Epidermal melanocyte (primary cell): ENCODE data around the gene EVA1B.

Source experiments
- DNase-seq: peaks from one replicate; pipeline ENCODE4 v3.0.0; 2011; ENCODE audit warnings: low spot score; ENCODE audit not compliant: insufficient read length

EVA1B gene

DNA sequence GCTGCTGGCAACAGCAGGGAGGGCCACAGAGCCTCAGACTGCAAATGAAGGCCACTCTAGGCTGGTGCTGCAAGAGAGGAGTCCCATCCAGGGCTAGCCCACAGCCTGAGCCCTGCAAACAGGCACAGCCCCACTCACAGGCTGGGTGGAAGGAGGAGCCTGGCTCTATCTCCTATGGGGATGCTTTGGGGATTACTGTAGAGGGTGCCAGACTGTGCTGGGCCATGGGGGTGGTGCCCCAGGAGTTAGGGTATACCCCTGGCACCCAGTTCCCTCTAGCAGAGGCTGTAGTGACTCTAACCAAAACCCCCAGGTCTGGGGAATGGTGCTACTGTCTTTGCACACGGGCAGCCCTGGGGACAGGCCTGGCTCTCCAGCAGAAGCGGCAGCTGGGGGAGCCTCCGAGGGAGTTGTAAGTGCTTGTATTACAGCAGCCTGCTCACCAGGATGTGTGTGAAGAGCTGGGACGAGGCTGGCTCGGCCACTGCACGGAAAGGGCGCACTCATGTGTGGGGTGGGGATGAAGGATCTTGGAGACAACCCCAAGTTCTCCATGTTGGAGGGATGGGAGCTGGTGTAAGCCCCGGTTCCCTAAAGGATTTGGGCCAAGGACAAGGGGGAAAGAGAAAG lies 23.4 kb upstream of the EVA1B start:
- no peak for DNase-seq

DNA sequence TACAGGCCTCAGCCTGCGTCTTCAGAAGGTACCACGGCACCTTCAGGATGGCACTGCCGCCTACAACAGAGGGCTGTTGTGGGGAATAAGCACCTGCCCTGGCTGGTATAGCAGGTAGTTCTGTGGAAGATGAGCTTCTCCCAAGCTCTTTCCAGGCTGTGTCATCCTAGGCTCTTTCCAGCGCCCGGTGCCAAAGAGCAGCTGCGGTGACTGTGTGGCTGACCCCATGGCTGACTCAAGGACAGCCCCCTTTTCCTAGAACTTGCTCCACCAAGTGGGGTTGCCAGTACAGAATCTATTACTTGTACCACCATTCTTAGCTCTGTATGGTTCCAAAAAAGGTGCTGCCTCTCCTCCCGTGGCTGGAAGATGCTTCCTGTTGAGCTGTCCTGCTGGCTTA lies 21.9 kb upstream of the EVA1B start:
- DNase-seq = no peak

GRCh38 chr1:36344395-36344680 lies 20.9 kb upstream of the EVA1B start:
- no peak for DNase-seq

DNA sequence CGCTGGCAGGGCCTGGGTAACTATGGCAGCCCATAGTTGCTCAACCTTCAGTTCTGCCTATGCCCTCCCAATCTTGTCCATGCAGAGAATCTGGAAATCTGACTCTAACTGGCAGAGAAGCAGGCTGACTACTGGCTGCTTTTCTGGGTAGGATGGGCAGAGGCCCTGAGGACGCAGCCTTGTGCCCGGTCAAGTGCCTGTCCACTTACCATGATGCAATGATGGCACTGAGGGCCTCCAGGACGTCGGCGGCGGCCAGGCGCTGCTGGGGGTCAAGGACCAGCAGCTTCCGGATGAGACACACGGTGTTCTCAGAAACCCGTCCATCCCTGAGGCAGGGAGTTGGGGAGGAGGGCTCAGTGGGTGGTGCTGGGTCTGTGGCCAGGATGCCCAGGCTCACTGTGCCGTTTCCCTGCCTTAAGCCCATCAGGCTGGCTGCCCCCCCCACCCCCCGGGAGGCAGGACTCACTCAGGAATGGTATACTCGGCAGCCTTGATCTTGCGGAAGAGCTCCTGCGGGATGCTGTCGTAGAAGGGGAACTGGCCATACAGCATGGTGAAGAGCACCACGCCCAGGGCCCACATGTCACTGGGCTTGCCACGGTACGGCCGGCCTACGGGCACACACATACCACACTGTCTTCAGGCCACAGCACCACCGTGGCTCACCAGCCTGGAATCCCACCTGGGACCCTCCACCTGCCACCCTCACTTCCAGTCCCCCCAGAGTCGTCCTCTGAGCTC lies 20.4 kb upstream of the EVA1B start:
- DNase-seq = no peak

DNA sequence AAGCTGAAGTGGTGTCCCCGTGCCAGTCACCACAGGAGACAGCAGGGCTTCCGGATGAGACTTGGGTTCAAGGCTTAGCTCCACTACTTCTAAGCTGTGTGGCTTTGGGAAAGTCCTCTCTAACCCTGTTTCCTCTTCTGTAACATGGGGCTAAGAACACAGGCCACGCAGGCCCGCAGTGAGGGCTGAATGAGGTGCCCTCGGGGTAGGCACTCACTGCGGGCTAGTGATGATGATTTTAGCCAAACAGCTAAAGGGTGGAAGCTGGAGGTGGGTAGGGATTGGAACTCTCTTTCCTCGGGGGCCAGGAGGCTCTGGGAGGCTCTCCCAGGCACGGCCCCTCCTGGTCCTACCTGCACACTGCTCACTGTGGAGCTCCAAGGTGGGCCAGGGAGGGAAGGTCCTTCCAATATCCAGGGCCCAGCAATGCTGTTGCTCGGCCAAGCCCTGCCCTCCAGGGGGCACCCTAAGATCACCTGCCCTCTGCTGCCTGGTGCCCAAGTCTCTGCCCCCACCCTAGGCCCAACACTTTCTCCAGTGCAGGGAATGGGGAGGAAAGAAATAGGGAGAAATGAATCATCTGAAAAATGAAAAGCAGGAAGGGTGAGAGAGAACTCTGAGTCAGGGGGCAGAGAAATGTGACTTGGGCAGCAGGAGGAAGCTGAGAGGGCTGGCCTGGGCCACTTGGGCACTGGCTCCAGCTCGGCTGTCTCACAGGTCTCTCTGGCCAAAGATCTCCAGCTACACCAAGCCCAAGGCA lies 19.2 kb upstream of the EVA1B start:
- no peak for DNase-seq

DNA sequence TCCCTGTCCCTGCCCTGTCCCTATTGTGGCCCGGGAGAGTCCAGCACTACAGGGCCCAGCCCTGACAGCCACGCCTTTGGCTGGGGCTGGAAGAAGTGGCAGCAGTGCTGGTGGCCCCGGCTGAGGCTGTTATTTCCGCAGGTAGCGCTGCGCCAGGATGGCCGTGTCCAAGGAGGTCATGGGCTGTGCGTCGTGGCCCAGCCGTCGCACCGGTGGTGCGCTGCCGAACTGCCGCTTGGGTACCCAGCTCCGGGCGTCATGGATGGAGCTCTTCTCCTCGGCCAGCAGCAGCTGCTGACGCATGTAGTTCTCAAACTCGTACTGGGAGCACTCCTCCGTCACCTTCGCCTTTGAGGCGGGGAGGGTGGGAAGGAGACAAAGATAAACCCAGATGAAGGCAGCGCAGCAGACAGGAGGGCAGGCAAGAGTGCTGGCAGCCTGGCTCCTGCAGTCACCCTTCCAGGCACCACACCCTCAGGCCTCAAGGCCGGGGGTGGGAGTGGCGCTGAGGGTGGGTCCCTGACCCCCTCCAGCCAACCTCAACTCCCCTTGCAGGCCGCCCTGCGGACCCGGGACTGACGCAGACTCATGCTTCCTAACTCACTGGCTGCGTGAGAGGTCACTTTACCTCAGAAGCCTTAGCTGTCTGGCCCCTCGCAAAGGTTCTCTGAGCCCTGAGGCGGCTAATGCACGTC lies 18.3 kb upstream of the EVA1B start:
- DNase-seq = no peak

GRCh38 chr1:36339615-36340014 lies 16.2 kb upstream of the EVA1B start:
- DNase-seq = no peak

GRCh38 chr1:36339215-36339614 lies 15.8 kb upstream of the EVA1B start:
- no peak for DNase-seq

DNA sequence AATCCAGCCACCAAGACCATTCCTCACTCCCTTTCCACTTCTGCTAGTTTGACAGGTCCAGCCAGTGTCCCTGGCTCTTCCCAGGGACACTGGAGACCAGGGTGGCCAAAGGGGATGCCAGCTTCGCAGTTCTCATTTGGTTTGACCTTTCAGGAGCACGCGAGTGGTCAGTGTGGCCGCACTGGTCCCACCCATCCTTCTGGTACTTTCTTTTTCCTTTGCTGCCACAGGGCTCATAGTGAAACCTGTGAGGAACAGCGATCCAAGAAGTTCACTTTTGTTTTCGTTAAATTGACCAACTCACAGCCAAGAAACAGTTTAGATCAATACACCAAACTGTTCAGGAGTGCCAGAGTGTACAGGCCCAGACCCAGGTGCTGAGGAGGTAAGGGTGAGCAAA lies 14.4 kb upstream of the EVA1B start:
- no peak for DNase-seq

- no peak for DNase-seq
Measured at GRCh38 chr1:36330940-36331339, 7.5 kb upstream of the EVA1B start.

DNA sequence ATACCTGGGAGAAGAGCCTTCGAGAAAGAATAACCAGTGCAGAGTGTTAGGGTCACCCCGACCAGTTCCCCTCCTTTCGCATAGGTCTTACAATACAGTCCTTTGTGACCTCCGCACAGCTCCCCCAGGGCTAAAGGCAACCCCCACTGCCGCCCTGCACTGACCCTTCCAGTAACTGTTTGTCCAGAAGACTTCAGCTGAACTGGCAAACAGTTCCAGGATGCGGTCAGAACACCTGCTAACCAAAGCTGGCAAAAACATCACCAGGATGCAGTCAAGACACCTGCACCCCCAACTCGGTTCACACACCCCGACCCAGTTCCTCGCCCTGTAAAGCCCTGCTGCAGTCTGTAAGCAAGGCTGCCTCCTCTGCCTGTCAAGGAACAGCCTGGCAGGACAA lies 6.4 kb upstream of the EVA1B start:
- DNase-seq = no peak

- no peak for DNase-seq
Measured at GRCh38 chr1:36328713-36329112, 5.3 kb upstream of the EVA1B start.

- no peak for DNase-seq
Measured at GRCh38 chr1:36328088-36328480, 4.6 kb upstream of the EVA1B start.

GRCh38 chr1:36327421-36328087 lies 4.1 kb upstream of the EVA1B start:
- DNase-seq = no peak

GRCh38 chr1:36326499-36326898 lies 3.1 kb upstream of the EVA1B start:
- no peak for DNase-seq

- DNase-seq = no peak
Measured at GRCh38 chr1:36324353-36324703, 883 bp upstream of the EVA1B start.

GRCh38 chr1:36322786-36323635 lies 434 bp downstream of the EVA1B start:
- DNase-seq = no peak

- no peak for DNase-seq
Measured at GRCh38 chr1:36322041-36322785, 1.2 kb downstream of the EVA1B start.

- DNase-seq = peak; percentile 68
Measured at GRCh38 chr1:36321119-36321951, 2.1 kb downstream of the EVA1B start.
